Keratinocyte (primary cell): ENCODE measurements around the gene TNFRSF14. TPM values are rescaled to one million over a fixed set of nuclear protein-coding genes. Genes with fewer than 3 reads are reported as not detected.

ENCODE experiments used
- DNase-seq: peaks from one replicate; pipeline ENCODE4 v3.0.0-alpha.2; 2011; ENCODE audit warnings: low read depth, missing footprints, low spot score
- FAIRE-seq: peaks from 2 replicates; lab custom pipeline; 2011; peaks lifted over from hg19 to GRCh38; lab: Jason Lieb, UNC
- H2AFZ ChIP-seq: 2 replicates; pipeline ENCODE4 v1.6.0; 2012; ENCODE audit warnings: low read length, control low read depth, inconsistent platforms; ENCODE audit not compliant: control insufficient read depth
- H3K27ac ChIP-seq: 2 replicates; pipeline ENCODE4 v1.5.1; 2011; ENCODE audit warnings: low read length; ENCODE audit not compliant: control insufficient read depth, insufficient read depth
- H3K27me3 ChIP-seq: 3 replicates; pipeline ENCODE4 v1.6.0; 2011; ENCODE audit warnings: low read length; ENCODE audit not compliant: control insufficient read depth, insufficient read depth; ENCODE audit errors: extremely low read depth
- H3K36me3 ChIP-seq, 2 experiments: 2 replicates in 1 of 2; 3 replicates in 1 of 2; pipeline ENCODE4 v1.5.1; 2011; ENCODE audit warnings: low read length in 2 of 2, mild to moderate bottlenecking in 1 of 2; ENCODE audit not compliant: control insufficient read depth in 2 of 2, insufficient read depth in 2 of 2; ENCODE audit errors: extremely low read depth in 1 of 2
- H3K4me1 ChIP-seq: 3 replicates; pipeline ENCODE4 v1.5.1; 2011; ENCODE audit warnings: low read length; ENCODE audit not compliant: control insufficient read depth, insufficient read depth; ENCODE audit errors: extremely low read depth
- H3K4me2 ChIP-seq: 3 replicates; pipeline ENCODE4 v1.6.0; 2011; ENCODE audit warnings: low read depth, low read length; ENCODE audit not compliant: control insufficient read depth, insufficient read depth; ENCODE audit errors: extremely low read depth
- H3K4me3 ChIP-seq, 3 experiments: fragments of 200-600 bp in 1 of 3; sonication (generic) in 1 of 3; 2 replicates in 2 of 3; 3 replicates in 1 of 3; pipeline ENCODE4 v1.5.1; 2011 to 2016; ENCODE audit warnings: low read length in 3 of 3, mild to moderate bottlenecking in 3 of 3, control low read depth in 2 of 3, inconsistent platforms in 1 of 3, low read depth in 1 of 3, mixed read lengths in 1 of 3, mixed run types in 1 of 3, moderate library complexity in 1 of 3; ENCODE audit not compliant: control insufficient read depth in 2 of 3, insufficient read depth in 2 of 3; ENCODE audit errors: extremely low read depth in 1 of 3
- H3K79me2 ChIP-seq: 2 replicates; pipeline ENCODE4 v1.6.0; 2012; ENCODE audit warnings: low read length; ENCODE audit not compliant: control insufficient read depth, insufficient read depth
- H3K9ac ChIP-seq: 3 replicates; pipeline ENCODE4 v1.6.0; 2011; ENCODE audit warnings: low read length; ENCODE audit not compliant: control insufficient read depth, insufficient read depth; ENCODE audit errors: extremely low read depth
- H3K9me1 ChIP-seq: 3 replicates; pipeline ENCODE4 v1.6.0; 2011; ENCODE audit warnings: low read length; ENCODE audit not compliant: control insufficient read depth, insufficient read depth; ENCODE audit errors: extremely low read depth
- H3K9me3 ChIP-seq: 2 replicates; pipeline ENCODE4 v1.5.1; 2012; ENCODE audit warnings: low read depth, low read length; ENCODE audit not compliant: control insufficient read depth
- H4K20me1 ChIP-seq: 3 replicates; pipeline ENCODE4 v1.6.0; 2011; ENCODE audit warnings: low read length; ENCODE audit not compliant: control insufficient read depth, insufficient read depth; ENCODE audit errors: extremely low read depth
- EZH2 ChIP-seq: IDR thresholded peaks from one replicate; pipeline ENCODE4 v1.6.1; 2012; ENCODE audit warnings: inconsistent platforms, mild to moderate bottlenecking, low read length, moderate library complexity
- dilution Hi-C: fragments of 300-500 bp; cut with MboI; formaldehyde crosslinking; loops from one replicate; pipeline ENCODE4 v1.7.0; 2020; ENCODE audit warnings: low sequenced_read_pairs; ENCODE audit not compliant: extremely low pct_ligation_motif_present
- polyA plus RNA-seq, 5 experiments: library from polyadenylated mRNA; depleted of rRNA in 3 of 5; stranded (reverse) in 3 of 5; stranded (forward) in 1 of 5; unstranded in 1 of 5; fragments of >200 nt; gene quantifications; 1 replicate in 1 of 5; 2 replicates in 3 of 5; 3 replicates in 1 of 5; pipeline versions ENCODE4 v1.2.1 to v1.2.3, GENCODE V29; 2011 to 2012; ENCODE audit warnings: missing spikeins in 2 of 5, low read depth in 1 of 5, low replicate concordance in 1 of 5
- TF ChIP-seq, protein P1 (sequence below), 3 experiments: IDR thresholded peaks in 1 of 3; conservative IDR thresholded peaks in 1 of 3; optimal IDR thresholded peaks in 1 of 3; 2 replicates in 2 of 3; 3 replicates in 1 of 3; pipeline versions ENCODE3 to v1.5.1; 2011; ENCODE audit warnings: low read length in 3 of 3, mild to moderate bottlenecking in 3 of 3, moderate library complexity in 2 of 3, control low read depth in 1 of 3, inconsistent platforms in 1 of 3; ENCODE audit not compliant: insufficient read depth in 2 of 3; ENCODE audit errors: extremely low read depth in 1 of 3

Gene TNFRSF14
- polyA plus RNA-seq, 1 donor (not counting 4 experiments of a cell fraction or from before 2014, with no cell fraction given) = 5.2 TPM

DNA sequence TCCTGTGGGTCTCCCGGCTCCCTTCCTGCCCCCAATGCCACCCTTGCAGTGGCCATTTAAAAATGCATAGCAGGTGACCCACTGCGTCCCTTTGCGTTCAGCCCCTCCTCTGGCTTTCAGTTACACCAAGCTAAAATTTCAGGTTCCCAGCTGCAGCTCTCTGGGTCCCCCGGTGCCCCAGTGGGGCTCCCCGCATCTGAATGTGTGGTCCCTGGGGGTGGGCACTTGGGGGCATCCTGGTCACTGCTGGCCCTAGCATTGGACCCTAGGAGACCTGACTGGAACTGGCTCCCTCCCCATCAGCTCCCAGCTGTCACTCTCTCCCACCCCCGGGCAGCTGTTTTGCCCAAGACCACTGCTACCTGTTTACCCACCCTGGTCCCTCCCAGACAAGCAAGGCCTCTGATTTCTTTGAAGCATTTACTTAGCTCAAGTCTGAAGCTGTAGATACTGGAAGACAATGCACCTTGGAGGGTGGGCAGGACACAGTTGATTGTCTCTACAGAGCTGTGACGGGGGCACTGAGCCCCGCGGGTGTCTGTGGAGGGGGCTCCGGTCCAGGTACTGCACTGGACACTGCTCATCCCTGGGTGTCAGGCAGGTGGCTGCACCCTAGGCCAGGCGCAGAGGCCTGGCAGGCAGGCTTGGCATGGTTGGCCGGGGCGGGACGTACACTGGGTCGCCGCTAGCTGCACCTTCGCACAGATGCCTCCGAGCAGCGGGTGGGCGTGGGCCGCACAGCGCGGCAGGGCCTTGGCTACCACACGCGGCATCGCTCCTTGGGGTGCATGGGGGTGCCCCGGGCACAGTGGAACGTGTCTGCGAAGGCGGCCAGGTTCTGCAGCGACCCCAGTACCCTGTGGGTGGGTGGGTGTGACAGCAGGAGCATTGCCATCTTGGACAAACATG is 34.3 kb downstream of the TNFRSF14 start:
- Histone ChIP-seq H3K4me2 (no peak overlapping the region), H3K27ac (no peak overlapping the region), H3K79me2 (no peaks in the 10 kb centered on the region), H3K4me3 (no peak overlapping the region), H3K9ac (no peak overlapping the region), H2AFZ (no peak overlapping the region), H3K36me3 (no peaks in the 10 kb centered on the region), H3K4me1 (peaks cover 5% of the 10 kb centered on the region), H3K9me1 (no peaks in the 10 kb centered on the region), H3K27me3 (no peaks in the 10 kb centered on the region), H4K20me1 (no peaks in the 10 kb centered on the region), H3K9me3 (no peaks in the 10 kb centered on the region)
- FAIRE-seq = no peak
- dilution Hi-C loops = no loop called here
- no peak for DNase-seq
- TF ChIP-seq, protein P1, sequence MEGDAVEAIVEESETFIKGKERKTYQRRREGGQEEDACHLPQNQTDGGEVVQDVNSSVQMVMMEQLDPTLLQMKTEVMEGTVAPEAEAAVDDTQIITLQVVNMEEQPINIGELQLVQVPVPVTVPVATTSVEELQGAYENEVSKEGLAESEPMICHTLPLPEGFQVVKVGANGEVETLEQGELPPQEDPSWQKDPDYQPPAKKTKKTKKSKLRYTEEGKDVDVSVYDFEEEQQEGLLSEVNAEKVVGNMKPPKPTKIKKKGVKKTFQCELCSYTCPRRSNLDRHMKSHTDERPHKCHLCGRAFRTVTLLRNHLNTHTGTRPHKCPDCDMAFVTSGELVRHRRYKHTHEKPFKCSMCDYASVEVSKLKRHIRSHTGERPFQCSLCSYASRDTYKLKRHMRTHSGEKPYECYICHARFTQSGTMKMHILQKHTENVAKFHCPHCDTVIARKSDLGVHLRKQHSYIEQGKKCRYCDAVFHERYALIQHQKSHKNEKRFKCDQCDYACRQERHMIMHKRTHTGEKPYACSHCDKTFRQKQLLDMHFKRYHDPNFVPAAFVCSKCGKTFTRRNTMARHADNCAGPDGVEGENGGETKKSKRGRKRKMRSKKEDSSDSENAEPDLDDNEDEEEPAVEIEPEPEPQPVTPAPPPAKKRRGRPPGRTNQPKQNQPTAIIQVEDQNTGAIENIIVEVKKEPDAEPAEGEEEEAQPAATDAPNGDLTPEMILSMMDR (optimal IDR thresholded peaks at IDR 0.05 in 1 of 3, IDR thresholded peaks at IDR 0.05 in 1 of 3, conservative IDR thresholded peaks at IDR 0.05 in 1 of 3; ENCODE audit: extremely low read depth in 1 of 3, insufficient read depth in 2 of 3, low read length in 3 of 3) = no peak
- no peak for TF ChIP-seq EZH2

DNA sequence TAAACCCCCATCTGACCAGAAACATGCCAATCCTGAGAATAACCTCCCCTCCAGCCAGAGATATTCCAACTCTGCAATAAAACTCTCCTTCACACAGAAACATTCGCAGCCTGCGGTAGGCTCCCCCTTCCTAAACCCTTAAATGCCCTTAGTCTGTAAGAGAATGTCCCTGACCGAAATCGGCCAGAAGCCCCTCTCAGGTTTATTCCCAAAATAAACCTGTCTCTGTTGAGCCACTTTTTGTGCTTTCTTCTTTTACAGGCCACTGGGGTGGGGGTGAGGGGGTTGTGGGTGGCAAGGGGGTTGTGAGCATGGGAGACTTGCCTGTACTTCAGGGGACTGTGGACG is 35.0 kb downstream of the TNFRSF14 start:
- no peak for FAIRE-seq
- Histone ChIP-seq H3K4me2 (no peak overlapping the region), H3K27ac (no peak overlapping the region), H3K9me3 (no peaks in the 10 kb centered on the region), H3K36me3 (no peaks in the 10 kb centered on the region), H3K4me3 (no peak overlapping the region), H3K4me1 (peaks cover 4% of the 10 kb centered on the region), H3K9ac (no peak overlapping the region), H4K20me1 (no peaks in the 10 kb centered on the region), H3K27me3 (no peaks in the 10 kb centered on the region), H3K79me2 (no peaks in the 10 kb centered on the region), H2AFZ (no peak overlapping the region), H3K9me1 (no peaks in the 10 kb centered on the region)
- TF ChIP-seq, protein P1 (optimal IDR thresholded peaks at IDR 0.05 in 1 of 3, IDR thresholded peaks at IDR 0.05 in 1 of 3, conservative IDR thresholded peaks at IDR 0.05 in 1 of 3; ENCODE audit: extremely low read depth in 1 of 3, insufficient read depth in 2 of 3, low read length in 3 of 3) = no peak
- no peak for TF ChIP-seq EZH2
- DNase-seq = no peak
- dilution Hi-C loops = no loop called here
